NB4 (cell line): ENCODE measurements around the gene SOCS2.

ENCODE experiments used
- DNase-seq: peaks from one replicate; pipeline ENCODE4 v3.0.0; 2010; ENCODE audit warnings: low read depth
- H3K4me3 ChIP-seq: one replicate; pipeline ENCODE4 v1.5.1; 2011; ENCODE audit warnings: mild to moderate bottlenecking, low read depth, low read length, moderate library complexity
- CTCF ChIP-seq: IDR thresholded peaks from one replicate; pipeline ENCODE4 v1.5.1; 2012; ENCODE audit warnings: low read depth, low read length
- MAX ChIP-seq: IDR thresholded peaks from 2 replicates; pipeline ENCODE4 v1.6.1; 2011; ENCODE audit warnings: low read depth, low read length
- MYC ChIP-seq: IDR thresholded peaks from 2 replicates; pipeline ENCODE4 v1.6.1; 2011; ENCODE audit warnings: low read depth, low read length
- POLR2A ChIP-seq: IDR thresholded peaks from 2 replicates; pipeline ENCODE4 v1.6.1; 2011; ENCODE audit warnings: mild to moderate bottlenecking; ENCODE audit not compliant: insufficient read length; ENCODE audit errors: extremely low read depth

Gene SOCS2

GRCh38 chr12:93603762-93604161, 31.3 kb downstream of the SOCS2 start:
- DNase-seq: no peak
- no peak overlapping the region for H3K4me3 ChIP-seq
- TF ChIP-seq MYC: no peak
- no peak for TF ChIP-seq POLR2A
- no peak for TF ChIP-seq MAX
- TF ChIP-seq CTCF: no peak

- no peak overlapping the region for H3K4me3 ChIP-seq
- no peak for DNase-seq
- no peak for TF ChIP-seq CTCF
Measured at GRCh38 chr12:93608313-93608712, 35.8 kb downstream of the SOCS2 start.

- no peak for DNase-seq
- TF ChIP-seq MYC (no peak), MAX (no peak), CTCF (no peak), POLR2A (no peak)
- no peak overlapping the region for H3K4me3 ChIP-seq
Measured at GRCh38 chr12:93609281-93610192, 37.1 kb downstream of the SOCS2 start.

GRCh38 chr12:93612776-93613175, 40.3 kb downstream of the SOCS2 start:
- TF ChIP-seq MAX (no peak), MYC (no peak), POLR2A (no peak)
- no peak for DNase-seq
- H3K4me3 ChIP-seq: no peak overlapping the region

GRCh38 chr12:93614917-93615596, 42.6 kb downstream of the SOCS2 start:
- no peak for DNase-seq
- no peak for TF ChIP-seq POLR2A
- TF ChIP-seq CTCF: no peak
- no peak for TF ChIP-seq MAX
- TF ChIP-seq MYC: no peak
- no peak overlapping the region for H3K4me3 ChIP-seq

GRCh38 chr12:93616584-93617101, 44.2 kb downstream of the SOCS2 start:
- H3K4me3 ChIP-seq: no peak overlapping the region
- TF ChIP-seq MYC (no peak), POLR2A (no peak), MAX (no peak), CTCF (no peak)
- no peak for DNase-seq
